Tongue (tissue), 2 donors: ENCODE measurements around the gene ATP5F1A. TPM values are rescaled to one million over a fixed set of nuclear protein-coding genes. Genes with fewer than 3 reads are reported as not detected.
"Not testable (repeated sequence)": the region's sequence is repeated elsewhere in the genome, so short reads cannot be mapped to it uniquely, and the experiment has no call there.

Experiments used
- DNase-seq: peaks from one replicate; pipeline ENCODE4 v3.0.0-alpha.2; 2015
- total RNA-seq: library from RNA; depleted of rRNA; stranded (reverse); fragments of >200 nt; gene quantifications from one replicate; pipeline ENCODE4 v1.2.3, GENCODE V29; 2014

The ATP5F1A gene
- total RNA-seq: 1,148 TPM

GRCh38 chr18:46097801-46098615 lies at the start of gene ATP5F1A:
Gene ATP5F1A (minus strand): TSS chr18:46098296. CDS start chr18:46098231, 65 bp downstream.
- DNase-seq: peak; percentile 92

DNA sequence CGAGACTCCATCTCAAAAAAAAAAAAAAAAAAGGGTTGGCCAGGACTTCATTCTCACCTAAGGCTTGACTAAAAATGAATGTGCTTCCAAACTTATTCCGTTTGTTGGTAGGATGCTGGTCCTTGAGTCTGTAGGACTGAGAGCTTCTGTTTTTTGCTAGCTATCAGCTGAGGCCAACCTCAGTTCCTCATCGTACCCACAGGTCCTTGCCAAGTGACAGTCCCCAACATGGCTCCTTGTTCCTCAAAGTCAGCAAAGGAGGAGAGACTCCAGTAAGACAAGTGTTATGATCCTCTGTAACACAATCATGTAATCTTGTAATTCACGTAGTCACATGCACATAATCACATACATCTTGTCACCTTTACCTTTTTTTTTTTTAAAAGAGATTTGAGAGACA lies 43.1 kb upstream of the ATP5F1A start:
- no peak for DNase-seq

DNA sequence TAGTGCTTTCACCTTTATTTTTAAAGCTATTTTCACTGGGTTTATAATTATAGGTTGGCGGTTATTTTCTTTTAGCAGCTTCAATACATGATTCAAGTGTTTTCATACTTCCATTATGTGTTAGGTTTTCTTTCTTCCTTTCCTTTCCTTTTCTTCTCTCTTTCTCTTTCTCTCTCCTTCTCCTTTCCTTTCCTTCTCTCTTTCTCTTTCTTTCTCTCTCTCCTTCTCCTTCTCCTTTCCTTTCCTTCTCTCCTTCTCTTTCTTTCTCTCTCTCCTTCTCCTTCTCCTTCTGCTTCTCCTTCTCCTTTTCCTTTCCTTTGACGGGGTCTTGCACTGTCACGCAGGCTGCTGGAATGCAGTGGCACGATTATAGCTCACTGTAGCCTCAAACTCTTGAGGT lies 42.1 kb upstream of the ATP5F1A start:
- DNase-seq: no peak

GRCh38 chr18:46134920-46135675 lies 37.0 kb upstream of the ATP5F1A start:
- no peak for DNase-seq

DNA sequence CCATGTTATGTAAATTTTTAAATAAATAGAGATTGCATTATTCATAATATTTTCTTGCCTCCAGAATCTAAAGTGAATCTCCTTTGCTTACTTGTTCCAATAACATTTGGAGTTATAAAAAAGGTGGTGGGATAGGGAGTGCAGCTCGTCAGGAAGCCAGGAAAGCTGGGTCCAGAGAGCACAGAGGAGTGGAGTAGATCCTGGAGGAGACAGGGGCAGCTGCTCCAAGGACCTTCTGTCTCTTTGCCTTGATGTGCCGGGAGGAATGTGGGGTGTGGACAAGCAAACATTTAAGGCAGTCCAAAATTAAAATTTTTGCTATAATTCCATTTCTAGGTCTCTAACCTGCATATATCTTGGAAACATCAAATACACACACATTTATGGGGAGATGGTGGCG lies 35.4 kb upstream of the ATP5F1A start:
- DNase-seq: no peak

- DNase-seq: not testable (repeated sequence)
Measured at GRCh38 chr18:46130549-46130948, 32.5 kb upstream of the ATP5F1A start.

GRCh38 chr18:46130061-46130460 lies 32.0 kb upstream of the ATP5F1A start:
- no peak for DNase-seq

DNA sequence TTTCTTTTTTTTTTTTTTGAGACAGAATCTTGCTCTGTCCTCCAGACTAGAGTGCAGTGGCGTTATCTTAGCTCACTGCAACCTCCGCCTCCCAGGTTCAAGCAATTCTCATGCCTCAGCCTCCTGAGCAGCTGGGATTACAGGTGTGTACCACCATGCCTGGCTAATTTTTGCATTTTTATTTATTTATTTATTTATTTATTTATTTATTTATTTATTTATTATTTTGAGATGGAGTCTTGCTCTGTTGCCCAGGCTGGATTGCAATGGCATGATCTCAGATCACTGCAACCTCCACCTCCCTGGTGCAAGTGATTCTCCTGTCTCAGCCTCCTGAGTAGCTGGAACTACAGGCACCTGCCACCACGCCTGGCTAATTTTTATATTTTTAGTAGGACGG lies 28.5 kb upstream of the ATP5F1A start:
- DNase-seq: not testable (repeated sequence)

DNA sequence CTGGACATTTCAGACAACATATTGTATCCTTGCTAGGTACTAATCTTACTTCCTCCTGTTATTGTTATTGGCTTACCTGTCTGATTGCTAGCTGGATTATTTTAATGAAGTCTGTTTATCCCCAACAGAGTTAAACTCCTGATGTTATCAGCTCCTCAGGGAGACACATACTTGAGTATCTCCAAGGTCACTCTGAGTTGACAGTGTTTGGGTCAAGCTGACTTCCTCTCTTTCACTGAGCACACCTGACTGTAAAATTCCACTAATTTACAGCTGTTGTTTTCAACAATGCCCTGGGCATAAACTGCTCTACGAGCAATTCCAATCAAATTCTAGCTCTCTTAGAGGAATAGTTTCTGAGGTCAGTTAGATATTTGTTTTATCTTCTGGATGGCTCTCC lies 15.7 kb upstream of the ATP5F1A start:
- DNase-seq: no peak

GRCh38 chr18:46110406-46110805 lies 12.3 kb upstream of the ATP5F1A start:
- DNase-seq: no peak

GRCh38 chr18:46109386-46109785 lies 11.3 kb upstream of the ATP5F1A start:
- no peak for DNase-seq

- DNase-seq: peak; percentile 96
Measured at GRCh38 chr18:46104128-46104911, 6.2 kb upstream of the ATP5F1A start, which contains the start of gene HAUS1. Gene HAUS1 (plus strand): TSS chr18:46104385. CDS start chr18:46104412, 27 bp downstream.

DNA sequence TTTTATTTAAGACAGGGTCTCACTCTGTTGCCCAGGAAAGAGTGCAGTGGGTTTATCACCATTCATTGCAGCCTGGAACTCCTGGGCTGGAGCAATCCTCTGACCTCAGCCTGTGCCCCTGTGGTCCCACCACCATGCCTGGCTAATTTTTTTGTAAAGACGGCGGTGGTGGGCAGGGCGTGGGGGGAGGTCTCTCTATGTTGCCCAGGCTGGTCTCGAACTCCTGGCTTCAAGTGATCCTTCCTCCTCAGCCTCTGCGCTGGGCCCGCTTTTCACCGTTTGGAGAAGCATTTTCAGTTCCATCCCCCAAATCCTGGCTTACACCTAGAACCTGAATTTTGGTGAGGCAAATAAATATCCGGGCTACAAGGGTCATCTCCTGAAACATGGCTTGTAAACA lies 1.4 kb upstream of the ATP5F1A start:
- no peak for DNase-seq

GRCh38 chr18:46098616-46098933 lies 479 bp upstream of the ATP5F1A start:
- no peak for DNase-seq

- DNase-seq: no peak
Measured at GRCh38 chr18:46097431-46097800, 680 bp downstream of the ATP5F1A start.

DNA sequence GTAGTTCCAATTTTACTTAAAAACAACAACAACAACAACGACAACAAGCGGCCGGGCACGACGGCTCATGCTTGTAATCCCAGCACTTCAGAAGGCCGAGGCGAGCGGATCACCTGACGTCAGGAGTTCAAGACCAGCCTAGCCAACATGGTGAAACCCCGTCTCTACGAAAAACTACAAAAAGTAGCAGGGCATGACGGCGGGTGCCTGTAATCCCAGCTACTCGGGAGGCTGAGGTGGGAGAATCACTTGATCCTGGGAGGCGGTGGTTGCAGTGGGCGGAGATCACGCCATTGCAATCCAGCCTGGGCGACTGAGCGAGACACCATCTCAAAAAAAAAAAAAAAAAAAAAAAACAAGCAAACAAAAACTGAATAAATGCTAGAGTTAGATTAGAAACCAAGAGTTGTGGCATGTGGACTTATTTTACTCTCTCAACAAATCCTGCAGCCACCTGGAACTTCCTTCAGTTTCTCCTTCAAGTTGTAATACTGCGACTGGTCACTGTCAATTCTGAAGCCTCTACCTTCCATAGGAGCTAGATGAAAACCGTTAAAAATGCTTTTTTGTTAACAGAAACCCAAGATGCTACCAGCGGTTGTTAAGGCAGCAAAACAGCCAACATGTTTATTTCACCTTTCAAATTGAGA lies 1.3 kb downstream of the ATP5F1A start:
- DNase-seq: peak; percentile 20

DNA sequence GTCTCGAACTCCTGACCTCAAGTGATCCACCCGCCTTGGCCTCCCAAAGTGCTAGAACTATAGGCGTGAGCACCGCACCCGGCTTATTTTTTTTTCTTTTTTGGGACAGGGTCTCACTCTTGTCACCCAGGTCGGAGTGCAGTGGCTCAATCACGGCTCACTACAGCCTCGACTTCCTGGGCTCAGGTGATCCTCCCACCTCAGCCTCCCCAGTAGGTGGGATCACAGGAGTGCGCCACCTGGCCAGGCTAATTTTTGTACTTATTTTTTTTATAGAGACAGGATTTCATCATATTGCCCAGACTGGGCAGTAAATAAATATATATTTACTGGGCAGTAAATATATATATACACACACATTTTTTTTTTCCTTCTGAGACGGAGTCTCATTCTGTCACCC lies 2.6 kb downstream of the ATP5F1A start:
- DNase-seq: no peak

DNA sequence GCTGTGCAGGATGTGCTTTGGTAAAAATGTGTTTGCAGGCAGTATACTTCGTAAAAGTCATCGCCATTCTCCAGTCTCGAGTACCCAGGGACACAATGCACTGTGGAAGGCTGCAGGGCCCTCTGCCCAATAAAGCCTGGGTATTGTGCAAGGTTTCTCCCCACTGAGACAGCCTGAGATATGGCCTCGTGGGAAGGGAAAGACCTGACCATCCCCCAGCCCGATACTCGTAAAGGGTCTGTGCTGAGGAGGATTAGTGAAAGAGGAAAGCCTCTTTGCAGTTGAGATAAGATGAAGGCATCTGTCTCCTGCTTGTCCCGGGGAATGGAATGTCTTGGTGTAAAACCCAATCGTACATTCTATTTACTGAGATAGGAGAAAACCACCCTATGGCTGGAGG lies 9.6 kb downstream of the ATP5F1A start:
- DNase-seq: not testable (repeated sequence)

- DNase-seq: no peak
Measured at GRCh38 chr18:46084431-46084830, 13.7 kb downstream of the ATP5F1A start.

GRCh38 chr18:46080156-46080555 lies 17.9 kb downstream of the ATP5F1A start:
- no peak for DNase-seq

DNA sequence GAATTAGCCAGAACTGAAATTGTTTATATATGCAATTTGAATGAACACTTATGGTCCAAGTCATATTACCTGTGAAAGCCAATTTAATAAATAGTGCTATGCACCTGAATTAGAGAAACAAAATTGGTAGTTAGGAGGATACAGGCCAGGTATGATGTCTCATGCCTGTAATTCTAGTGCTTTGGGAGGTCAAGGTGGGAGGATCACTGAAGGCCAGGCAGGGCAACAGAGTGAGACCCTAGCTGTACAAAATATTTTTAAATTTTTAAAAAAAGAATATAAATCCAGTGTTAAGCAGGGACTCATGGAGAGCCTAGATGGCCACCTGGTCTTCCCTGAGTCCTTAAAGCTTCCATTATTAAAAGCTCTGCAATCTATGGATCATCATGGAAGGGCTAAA lies 18.8 kb downstream of the ATP5F1A start:
- no peak for DNase-seq
